ENCODE data around the gene CTNNBL1. TPM values are rescaled to one million over a fixed set of nuclear protein-coding genes. Genes with fewer than 3 reads are reported as not detected.
"Not testable (repeated sequence)": the region's sequence is repeated elsewhere in the genome, so short reads cannot be mapped to it uniquely, and the experiment has no call there.

Gene CTNNBL1
- total RNA-seq, 1 donor: 19.5 TPM

DNA sequence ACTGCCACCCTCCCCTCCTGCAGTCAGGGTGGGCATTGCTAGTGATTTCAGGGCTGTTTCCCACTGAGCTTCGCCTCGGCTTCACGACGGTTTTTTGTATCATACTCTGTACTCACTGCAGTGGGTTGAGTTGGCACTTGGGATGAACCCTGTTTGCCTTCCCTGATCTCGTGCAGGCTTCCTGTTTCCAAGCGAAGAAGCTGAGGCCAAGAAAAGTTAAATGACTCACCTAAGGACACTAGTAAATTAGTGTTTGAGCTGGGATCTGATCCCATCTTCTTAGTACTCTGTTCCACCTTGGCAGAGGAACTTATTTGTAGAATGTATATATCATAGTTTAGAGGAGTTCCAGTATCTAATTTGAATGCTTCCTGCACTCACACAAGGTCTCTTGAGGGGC is 158.8 kb downstream of the CTNNBL1 start:
- TF ChIP-seq, protein P1, sequence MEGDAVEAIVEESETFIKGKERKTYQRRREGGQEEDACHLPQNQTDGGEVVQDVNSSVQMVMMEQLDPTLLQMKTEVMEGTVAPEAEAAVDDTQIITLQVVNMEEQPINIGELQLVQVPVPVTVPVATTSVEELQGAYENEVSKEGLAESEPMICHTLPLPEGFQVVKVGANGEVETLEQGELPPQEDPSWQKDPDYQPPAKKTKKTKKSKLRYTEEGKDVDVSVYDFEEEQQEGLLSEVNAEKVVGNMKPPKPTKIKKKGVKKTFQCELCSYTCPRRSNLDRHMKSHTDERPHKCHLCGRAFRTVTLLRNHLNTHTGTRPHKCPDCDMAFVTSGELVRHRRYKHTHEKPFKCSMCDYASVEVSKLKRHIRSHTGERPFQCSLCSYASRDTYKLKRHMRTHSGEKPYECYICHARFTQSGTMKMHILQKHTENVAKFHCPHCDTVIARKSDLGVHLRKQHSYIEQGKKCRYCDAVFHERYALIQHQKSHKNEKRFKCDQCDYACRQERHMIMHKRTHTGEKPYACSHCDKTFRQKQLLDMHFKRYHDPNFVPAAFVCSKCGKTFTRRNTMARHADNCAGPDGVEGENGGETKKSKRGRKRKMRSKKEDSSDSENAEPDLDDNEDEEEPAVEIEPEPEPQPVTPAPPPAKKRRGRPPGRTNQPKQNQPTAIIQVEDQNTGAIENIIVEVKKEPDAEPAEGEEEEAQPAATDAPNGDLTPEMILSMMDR (IDR thresholded peaks at IDR 0.05; ENCODE audit: extremely low read depth, low read depth, low read length): no peak
- Histone ChIP-seq H3K4me3 (ENCODE audit: insufficient read depth, low read length) (no peak overlapping the region), H3K4me1 (ENCODE audit: insufficient read depth, low read length) (peaks cover 12% of the 10 kb centered on the region), H3K27me3 (ENCODE audit: insufficient read depth, low read length) (no peaks in the 10 kb centered on the region), H3K9me3 (ENCODE audit: low read depth, low read length) (no peaks in the 10 kb centered on the region), H3K4me2 (ENCODE audit: insufficient read depth, low read length) (no peak overlapping the region), H3K36me3 (ENCODE audit: insufficient read depth, low read length) (no peaks in the 10 kb centered on the region), H2AFZ (ENCODE audit: low read length) (no peak overlapping the region), H4K20me1 (ENCODE audit: insufficient read depth, low read length) (peaks cover 6% of the 10 kb centered on the region), H3K79me2 (ENCODE audit: insufficient read depth, low read length) (no peaks in the 10 kb centered on the region), H3K27ac (ENCODE audit: low read depth, low read length) (no peak overlapping the region)
- DNase-seq (ENCODE audit: insufficient read length, low spot score, missing footprints): no peak

DNA sequence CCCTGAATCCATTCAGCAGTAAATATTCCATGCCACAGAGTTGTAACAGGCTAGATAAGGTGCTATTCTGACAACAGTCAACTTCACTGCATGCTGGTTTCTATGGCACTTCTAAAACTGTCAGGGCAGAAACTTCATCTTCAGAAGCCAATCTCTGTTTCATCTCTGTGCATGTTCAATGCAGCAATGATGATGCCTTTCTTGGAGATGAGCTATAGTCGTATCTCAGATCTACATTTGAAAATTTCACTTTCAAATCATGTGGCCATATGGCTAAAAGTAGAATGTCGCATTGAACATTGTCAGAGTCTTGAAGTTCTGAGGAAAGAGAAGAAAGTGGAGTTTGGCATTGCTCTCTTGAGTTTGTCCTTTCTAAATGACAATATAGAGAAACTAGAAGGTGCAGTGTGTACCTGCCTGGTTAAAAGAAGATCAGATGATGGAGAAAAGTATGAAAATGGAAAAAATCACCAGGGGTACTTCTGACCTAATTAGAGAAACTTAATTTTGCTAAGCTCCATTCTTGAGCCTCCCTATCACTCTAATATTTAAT is 160.1 kb downstream of the CTNNBL1 start:
- H3K27ac ChIP-seq (ENCODE audit: low read depth, low read length): no peak overlapping the region
- no peak overlapping the region for H3K4me2 ChIP-seq (ENCODE audit: insufficient read depth, low read length)
- H3K9me3 ChIP-seq (ENCODE audit: low read depth, low read length): no peaks in the 10 kb centered on the region
- TF ChIP-seq, protein P1 (IDR thresholded peaks at IDR 0.05; ENCODE audit: extremely low read depth, low read depth, low read length): no peak
- H3K4me1 ChIP-seq (ENCODE audit: insufficient read depth, low read length): peaks cover 12% of the 10 kb centered on the region
- H2AFZ ChIP-seq (ENCODE audit: low read length): no peak overlapping the region
- DNase-seq (ENCODE audit: insufficient read length, low spot score, missing footprints): no peak
- H3K36me3 ChIP-seq (ENCODE audit: insufficient read depth, low read length): no peaks in the 10 kb centered on the region
- peaks cover 6% of the 10 kb centered on the region for H4K20me1 ChIP-seq (ENCODE audit: insufficient read depth, low read length)
- no peak overlapping the region for H3K4me3 ChIP-seq (ENCODE audit: insufficient read depth, low read length)
- no peaks in the 10 kb centered on the region for H3K27me3 ChIP-seq (ENCODE audit: insufficient read depth, low read length)
- H3K79me2 ChIP-seq (ENCODE audit: insufficient read depth, low read length): no peaks in the 10 kb centered on the region

GRCh38 chr20:37856034-37856433 is 162.2 kb downstream of the CTNNBL1 start:
- Histone ChIP-seq H3K4me1 (ENCODE audit: insufficient read depth, low read length) (peaks cover 12% of the 10 kb centered on the region), H3K36me3 (ENCODE audit: insufficient read depth, low read length) (peaks cover 15% of the 10 kb centered on the region)
- H2AFZ ChIP-seq (ENCODE audit: low read length); H3K27ac ChIP-seq (ENCODE audit: low read depth, low read length); H3K79me2 ChIP-seq (ENCODE audit: insufficient read depth, low read length); H3K4me2 ChIP-seq (ENCODE audit: insufficient read depth, low read length); H3K9me3 ChIP-seq (ENCODE audit: low read depth, low read length); DNase-seq (ENCODE audit: insufficient read length, low spot score, missing footprints); H4K20me1 ChIP-seq (ENCODE audit: insufficient read depth, low read length); H3K4me3 ChIP-seq (ENCODE audit: insufficient read depth, low read length); H3K27me3 ChIP-seq (ENCODE audit: insufficient read depth, low read length): not testable (repeated sequence)

GRCh38 chr20:37856932-37857660 is 163.3 kb downstream of the CTNNBL1 start:
- peak overlapping the region; percentile 84 for H3K27ac ChIP-seq (ENCODE audit: low read depth, low read length)

More at GRCh38 chr20:37856932-37857660, 163.3 kb downstream of the CTNNBL1 start:
- Histone ChIP-seq H3K36me3 (ENCODE audit: insufficient read depth, low read length) (peaks cover 20% of the 10 kb centered on the region), H2AFZ (ENCODE audit: low read length) (no peak overlapping the region), H3K27me3 (ENCODE audit: insufficient read depth, low read length) (no peaks in the 10 kb centered on the region), H3K4me3 (ENCODE audit: insufficient read depth, low read length) (peak overlapping the region; percentile 2), H3K4me1 (ENCODE audit: insufficient read depth, low read length) (peaks cover 12% of the 10 kb centered on the region), H3K9me3 (ENCODE audit: low read depth, low read length) (no peaks in the 10 kb centered on the region), H3K79me2 (ENCODE audit: insufficient read depth, low read length) (no peaks in the 10 kb centered on the region), H3K4me2 (ENCODE audit: insufficient read depth, low read length) (peak overlapping the region; percentile 60), H4K20me1 (ENCODE audit: insufficient read depth, low read length) (peaks cover 6% of the 10 kb centered on the region)
- TF ChIP-seq, protein P1 (IDR thresholded peaks at IDR 0.05; ENCODE audit: extremely low read depth, low read depth, low read length): no peak
- peak; percentile 94 for DNase-seq (ENCODE audit: insufficient read length, low spot score, missing footprints)

All from osteoblast (primary cell).